ENCODE measurements around the gene LAMC2.
A peak's percentile ranks its signal among the peaks of the same experiment; 100 is the strongest.
"Not testable (repeated sequence)": the region's sequence is repeated elsewhere in the genome, so short reads cannot be mapped to it uniquely, and the experiment has no call there.

The LAMC2 gene

DNA sequence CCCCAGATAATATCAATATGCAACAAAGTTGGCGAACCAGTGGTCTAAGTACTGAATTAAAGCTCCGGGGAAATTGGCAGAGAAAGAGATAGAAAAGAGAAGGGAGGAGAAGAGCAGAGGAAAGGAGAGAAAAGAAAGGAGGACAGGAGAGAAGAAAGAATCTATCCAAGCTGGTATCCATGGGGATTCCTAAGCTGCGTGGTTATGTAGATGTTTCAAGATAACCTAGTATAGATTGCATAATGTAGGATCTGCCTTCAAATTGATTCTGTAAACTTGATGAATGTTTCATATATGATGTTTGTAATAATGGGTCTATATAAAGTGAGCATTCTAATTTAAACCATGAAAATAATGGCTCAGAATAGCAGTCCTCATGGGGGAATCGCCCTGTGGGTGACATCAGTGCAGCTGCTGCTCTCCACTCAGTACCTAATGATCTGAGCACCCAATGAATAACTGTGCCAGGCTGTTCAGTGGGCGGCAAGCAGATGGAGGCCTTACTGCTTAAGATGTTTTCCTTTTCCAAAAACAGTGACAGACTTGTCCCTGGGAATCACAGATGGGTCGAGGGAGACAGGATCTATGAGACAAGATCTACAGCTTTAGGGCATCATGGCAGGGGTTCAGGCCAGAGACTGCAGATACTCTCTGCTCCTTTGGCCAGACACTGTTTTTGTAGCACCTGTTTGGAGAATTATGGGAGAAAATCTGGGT is 78.0 kb downstream of the LAMC2 start:
- DNase-seq (ENCODE audit: low read depth in 2 of 2) = no peak

- no peak for DNase-seq (ENCODE audit: low read depth in 2 of 2)
Observed at GRCh38 chr1:183267646-183268431, 81.8 kb downstream of the LAMC2 start.

DNA sequence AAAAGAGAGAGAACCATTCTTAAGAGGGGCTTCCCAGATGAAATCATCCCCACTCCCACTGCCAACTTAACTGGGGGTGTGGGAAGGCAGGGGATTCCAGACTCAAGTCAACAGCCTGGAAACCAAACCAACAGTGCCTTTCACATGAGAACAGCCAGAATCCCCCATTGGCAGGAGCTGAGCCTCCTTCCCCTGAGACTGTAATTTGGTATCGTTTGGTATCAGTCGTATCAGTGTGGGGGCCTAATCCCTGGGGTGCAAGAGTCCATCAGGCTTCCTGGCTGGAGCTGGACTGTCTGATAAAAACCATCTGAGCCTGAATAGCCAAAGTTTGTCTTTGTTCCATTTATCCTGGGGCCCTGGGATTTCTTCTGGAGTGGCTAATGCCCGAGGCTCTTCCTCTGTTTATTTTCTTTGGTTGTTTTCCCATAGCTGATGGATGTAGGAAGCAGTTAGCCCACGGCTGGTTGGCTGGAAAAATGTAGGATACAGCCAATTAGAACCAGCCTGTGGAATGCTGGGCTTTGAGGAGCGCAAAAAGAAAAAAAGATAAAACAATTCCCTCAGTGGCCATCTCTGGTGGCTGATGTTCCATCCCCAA is 84.6 kb downstream of the LAMC2 start:
- no peak for DNase-seq (ENCODE audit: low read depth in 2 of 2)

GRCh38 chr1:183272390-183272848 is 86.4 kb downstream of the LAMC2 start:
- no peak for DNase-seq (ENCODE audit: low read depth in 2 of 2)

DNA sequence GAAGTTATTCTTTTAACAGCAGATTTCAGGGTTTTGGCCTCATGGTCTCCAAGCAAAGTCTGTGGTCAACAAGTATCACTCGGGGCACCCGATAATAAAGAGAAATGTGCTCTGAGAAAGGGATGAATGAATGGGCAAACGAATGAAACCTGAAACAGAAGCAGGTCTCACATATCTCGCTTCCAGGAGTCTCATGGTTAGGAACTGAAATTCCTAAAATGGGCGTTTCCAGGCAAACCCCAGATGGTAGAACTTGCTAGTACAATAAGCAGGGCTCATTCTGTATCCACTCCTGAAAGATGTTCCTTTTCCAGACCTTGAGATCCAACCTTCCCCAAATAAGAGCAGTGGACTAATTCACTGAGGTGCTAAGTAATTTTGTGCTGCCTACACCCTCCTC is 87.2 kb downstream of the LAMC2 start:
- DNase-seq (ENCODE audit: low read depth in 2 of 2) = no peak

DNA sequence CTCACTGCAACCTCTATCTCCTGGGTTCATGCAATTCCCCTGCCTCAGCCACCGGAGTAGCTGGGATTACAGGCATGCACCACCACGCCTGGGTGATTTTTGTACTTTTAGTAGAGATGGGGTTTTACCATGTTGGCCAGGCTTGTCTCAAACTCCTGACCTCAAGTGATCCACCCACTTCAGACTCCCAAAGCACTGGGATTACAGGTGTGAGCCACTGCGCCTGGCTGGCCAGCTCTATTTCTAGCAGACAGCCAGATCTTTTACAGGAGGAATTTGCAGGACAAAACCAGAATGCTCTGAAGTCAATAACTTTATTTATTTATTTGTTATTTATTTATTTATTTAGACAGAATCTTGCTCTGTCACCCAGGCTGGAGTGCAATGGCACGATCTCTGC is 87.9 kb downstream of the LAMC2 start:
- not testable (repeated sequence) for DNase-seq (ENCODE audit: low read depth in 2 of 2)

DNA sequence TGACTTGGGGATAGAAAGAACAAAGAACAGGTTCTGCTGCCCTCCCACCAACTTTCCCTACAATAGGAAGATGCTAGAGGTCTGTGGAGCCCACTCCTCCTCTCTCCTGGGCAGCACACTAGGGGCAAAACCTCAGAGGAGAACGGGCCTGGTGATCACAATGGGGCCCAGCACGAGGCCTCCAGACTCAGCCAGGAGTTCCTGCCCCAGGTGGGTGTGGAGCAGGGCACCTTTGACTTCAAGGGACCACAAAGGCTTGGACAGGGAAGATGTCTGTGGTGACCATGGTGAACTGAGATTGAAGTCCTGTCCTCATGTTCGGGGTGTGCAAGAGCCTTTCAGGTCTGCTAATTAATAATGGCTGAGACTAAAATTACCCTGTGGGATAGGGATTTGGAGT is 88.8 kb downstream of the LAMC2 start:
- DNase-seq (ENCODE audit: low read depth in 2 of 2) = no peak

DNA sequence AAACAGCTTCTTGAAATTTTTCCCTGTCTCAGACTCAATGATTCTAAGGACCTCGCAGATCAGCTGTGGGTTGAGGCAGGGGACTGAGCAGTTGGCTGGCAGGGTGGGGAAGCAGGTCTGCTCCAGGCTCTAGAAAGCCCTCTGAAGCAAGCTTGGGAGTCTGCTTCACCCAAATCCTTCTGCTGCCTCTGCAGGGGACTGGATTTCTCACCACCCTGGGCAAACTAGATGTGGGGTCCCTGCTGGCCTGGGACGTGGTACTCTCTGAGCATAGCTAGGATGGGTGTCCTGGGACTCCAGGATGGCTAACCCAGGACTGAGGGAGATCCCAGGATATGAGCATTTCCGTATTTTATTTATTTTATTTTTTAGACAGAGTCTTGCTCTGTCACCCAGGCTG is 89.3 kb downstream of the LAMC2 start:
- no peak for DNase-seq (ENCODE audit: low read depth in 2 of 2)

- no peak for DNase-seq (ENCODE audit: low read depth in 2 of 2)
Observed at GRCh38 chr1:183276386-183277080, 90.5 kb downstream of the LAMC2 start.

DNA sequence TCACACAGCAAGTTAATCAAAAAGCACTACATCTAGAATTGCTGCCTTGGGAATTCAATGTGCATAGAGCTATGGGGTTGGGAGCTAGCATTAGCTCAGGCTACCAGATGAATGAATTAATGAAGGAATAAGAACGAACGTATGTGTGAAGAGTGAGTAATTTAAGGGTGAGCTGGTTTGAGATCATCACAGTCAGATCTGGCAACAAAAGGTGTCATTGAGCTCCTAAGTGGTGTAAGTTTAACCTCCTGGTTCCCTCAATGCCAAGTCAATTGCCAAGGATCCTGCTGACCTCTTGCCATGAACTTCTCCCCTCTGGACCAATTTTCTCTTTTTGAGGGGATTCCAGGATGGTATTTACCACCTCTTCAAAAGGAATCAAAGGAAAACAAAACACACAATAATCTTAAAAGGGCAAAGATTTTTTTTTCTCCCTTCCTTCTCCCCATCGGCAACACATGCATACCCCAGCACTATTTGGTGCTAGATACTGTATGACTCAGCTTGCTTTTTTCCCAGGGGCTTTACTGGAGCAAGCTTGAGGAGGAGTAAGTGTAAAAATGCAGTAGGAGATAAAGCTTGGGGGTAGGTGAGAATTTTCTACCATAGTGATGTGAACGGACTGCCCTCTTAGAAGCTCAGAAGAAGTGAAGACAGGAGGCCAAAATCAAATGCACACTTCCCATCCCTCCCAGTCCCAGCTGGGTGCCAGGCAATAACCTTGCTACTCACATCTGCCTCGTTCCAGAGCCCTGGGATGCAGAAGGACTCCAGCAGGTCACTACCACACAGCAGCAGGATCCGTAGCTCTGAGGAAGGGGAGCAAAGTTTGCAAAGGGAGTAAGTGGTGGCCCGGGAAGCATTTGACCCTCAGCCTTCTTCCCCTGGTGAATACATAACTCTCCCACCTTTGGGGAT is 92.0 kb downstream of the LAMC2 start:
- DNase-seq (ENCODE audit: low read depth in 2 of 2) = no peak

GRCh38 chr1:183278739-183279591 is 92.9 kb downstream of the LAMC2 start:
- DNase-seq (ENCODE audit: low read depth in 2 of 2) = no peak

- no peak for DNase-seq (ENCODE audit: low read depth in 2 of 2)
Observed at GRCh38 chr1:183279835-183280234, 93.8 kb downstream of the LAMC2 start.

DNA sequence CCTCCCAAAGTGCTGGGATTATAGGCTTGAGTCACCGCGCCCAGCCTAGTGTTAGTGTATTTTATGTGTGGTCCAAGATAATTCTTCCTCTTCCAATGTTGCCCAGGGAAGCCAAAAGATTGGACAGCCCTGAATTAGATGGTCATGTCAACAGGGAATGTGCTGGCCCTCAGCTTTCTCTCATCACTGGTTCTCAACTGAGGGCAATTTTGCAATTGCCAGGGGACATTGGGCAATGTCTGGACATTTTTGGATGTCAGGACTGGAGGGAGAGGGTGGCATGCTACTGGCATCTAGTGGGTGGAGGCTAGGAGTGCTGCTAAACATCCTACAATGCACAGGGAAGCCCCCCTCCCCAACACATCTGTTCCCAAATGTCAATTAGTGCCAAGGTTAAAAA is 95.0 kb downstream of the LAMC2 start:
- no peak for DNase-seq (ENCODE audit: low read depth in 2 of 2)

DNA sequence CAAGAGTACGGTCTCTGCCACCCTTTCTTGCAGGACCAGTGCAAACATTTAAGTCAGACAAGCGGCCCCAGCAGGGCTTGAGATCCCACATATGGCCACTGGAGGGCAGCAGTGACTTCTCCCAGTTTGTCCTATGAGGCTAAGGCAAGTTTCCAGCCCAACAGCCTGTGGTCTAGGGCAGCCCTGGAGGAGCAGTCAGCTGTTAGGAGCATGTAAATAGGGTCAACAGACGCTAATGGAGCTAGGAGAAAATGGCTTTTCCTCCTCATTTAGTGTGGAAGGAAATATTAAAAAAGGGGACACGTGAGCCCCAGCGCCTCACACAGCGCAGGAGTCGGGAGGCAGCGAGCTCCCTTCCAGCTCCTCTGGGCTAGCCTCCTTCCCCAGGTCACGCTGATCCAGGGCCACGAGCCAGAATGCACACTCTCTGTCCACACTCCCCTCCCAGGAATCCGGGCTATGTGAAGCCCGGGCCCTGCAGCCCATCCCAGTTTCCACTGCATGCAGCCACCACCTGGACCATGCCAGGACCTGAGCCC is 95.6 kb downstream of the LAMC2 start:
- DNase-seq (ENCODE audit: low read depth in 2 of 2) = peak; percentile 7 to 52

DNA sequence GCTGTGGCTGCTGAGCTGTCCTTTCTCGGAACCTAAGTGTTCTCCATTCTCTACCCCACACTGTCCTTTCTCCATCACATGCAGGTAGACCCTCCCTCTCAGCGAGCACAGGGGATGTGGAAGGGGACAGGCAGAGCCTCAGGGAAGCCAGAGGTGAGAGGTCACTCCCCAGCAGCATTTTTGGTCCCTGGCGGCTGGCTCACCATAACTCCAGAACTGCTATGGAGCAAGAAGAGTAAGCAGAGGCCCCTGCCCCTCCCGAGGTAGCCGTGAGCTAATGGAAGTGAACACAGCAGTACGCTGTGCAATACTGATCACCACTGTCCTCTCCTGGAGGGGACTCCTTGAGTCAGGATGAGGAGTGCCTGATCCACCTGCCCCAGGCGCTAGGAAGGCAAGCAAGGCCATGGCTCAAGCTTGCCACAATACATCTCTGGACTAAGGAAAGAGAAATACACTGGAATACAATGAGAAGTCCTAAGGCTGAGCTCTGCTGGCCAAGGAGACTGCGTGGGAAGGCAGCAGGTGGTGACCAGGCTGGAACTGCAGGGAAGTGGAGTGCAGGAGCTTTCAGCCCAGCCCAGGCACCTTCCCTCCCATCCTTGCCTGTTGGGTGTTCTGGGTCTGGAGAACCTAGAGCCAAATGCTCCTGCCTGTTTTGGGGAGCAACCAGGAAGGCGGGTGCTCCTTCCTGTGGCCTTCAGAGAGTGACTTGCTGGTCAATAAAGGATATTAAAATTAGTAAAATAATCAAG is 96.2 kb downstream of the LAMC2 start:
- no peak for DNase-seq (ENCODE audit: low read depth in 2 of 2)

GRCh38 chr1:183283286-183283685 is 97.2 kb downstream of the LAMC2 start:
- no peak for DNase-seq (ENCODE audit: low read depth in 2 of 2)

DNA sequence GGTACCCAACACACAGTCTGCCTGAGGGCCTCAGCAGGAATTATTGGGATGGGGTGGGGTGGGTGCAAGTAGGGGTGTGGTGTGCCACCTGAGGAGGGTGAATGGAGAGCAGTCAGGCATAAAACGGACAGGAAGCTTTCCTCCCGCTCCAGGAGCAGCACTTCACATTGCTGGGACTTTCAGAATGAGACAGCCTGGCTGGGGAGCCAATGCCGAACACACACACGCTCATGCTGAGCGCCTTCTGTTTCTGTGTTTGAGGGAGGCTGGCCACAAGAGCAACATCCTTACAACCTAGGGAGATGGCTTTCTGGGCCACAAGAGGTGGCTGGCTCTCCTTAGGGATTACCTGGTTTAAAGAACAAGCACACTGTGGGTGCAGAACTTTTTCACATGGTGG is 98.0 kb downstream of the LAMC2 start:
- DNase-seq (ENCODE audit: low read depth in 2 of 2) = no peak

DNA sequence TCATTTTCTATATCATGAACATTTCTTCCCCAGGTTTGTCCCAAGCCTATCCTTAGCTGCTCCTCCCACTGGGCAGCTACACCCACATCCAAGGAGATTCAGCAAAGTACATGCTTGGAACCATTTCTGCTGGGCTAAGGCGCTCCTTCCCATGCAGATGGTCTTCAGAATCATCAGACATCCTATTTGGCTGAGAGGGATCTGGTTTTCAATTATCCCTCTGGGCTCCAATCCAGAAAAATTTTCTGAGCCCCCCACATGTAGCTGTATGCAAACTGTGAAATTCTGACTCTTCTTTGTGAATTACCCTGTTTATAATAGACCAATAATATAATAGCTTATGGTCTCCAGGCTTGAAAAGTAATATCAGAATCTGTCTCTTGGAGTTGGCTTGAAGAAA is 99.2 kb downstream of the LAMC2 start:
- no peak for DNase-seq (ENCODE audit: low read depth in 2 of 2)

DNA sequence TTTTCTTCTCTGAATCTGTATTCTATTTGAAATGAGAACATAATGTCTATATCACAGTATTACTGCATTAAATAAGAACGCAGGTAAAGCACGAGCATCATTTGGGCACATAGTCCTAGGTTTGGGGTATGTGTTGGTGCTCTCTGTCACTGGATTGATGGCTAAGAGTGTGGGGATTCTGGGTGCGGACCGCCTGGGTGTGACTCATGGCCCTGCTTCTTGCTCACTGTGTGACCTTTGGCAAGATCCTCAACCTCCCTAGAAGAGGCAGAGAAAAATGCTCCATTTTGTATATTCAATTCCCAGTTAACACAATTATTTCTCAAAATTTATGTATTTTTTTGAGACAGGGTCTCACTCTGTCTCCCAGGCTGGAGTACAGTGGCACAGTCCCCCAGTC is 99.7 kb downstream of the LAMC2 start:
- DNase-seq (ENCODE audit: low read depth in 2 of 2) = no peak
